GM19452 (cell line): ENCODE measurements around the gene C2CD4B.

Experiments
- ATAC-seq: cut with Tn5 transposase; IDR thresholded peaks from one replicate; pipeline ENCODE4 v1.9.1; 2021; ENCODE audit not compliant: unreplicated experiment

Gene C2CD4B

DNA sequence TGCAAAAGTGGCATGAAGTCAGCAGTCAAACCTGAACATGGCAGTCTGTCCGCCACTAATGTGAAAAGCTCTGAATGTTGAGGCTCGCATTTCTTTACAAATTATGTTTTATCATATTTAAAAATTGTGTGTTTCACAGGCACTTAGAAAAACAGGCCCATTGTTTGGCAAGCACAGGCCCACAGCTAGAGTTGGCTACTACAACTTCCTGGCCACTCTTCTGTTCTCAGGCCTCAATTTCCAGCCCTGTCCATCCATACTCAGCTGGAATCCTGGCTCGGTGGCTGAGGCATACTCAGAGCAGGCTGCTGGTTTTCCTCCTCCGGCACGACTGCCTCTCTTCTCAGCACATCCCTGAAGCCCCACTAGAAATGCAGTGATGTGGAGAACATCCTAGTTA lies 44.3 kb downstream of the C2CD4B start:
- no peak for ATAC-seq

DNA sequence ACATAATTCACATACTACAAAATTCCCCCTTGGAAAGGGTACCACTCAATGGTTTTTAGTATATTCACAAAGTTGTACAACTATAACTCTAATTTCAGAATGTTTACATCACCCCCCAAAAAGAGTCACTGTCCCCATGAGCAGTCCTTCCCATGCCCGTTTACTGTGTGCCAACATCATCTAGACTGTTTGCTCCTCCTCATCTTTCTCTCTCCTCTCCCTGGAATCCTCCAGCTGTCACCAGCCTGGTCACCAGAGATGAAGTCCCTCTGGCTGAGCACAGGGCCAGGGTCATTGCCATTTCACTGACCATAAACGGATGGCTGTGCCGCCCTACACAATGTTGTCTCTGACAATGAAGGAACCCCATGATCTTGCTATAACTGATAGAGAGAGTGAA lies 45.2 kb downstream of the C2CD4B start:
- ATAC-seq = no peak

- ATAC-seq = no peak
Observed at GRCh38 chr15:62119227-62119864, 45.7 kb downstream of the C2CD4B start.

DNA sequence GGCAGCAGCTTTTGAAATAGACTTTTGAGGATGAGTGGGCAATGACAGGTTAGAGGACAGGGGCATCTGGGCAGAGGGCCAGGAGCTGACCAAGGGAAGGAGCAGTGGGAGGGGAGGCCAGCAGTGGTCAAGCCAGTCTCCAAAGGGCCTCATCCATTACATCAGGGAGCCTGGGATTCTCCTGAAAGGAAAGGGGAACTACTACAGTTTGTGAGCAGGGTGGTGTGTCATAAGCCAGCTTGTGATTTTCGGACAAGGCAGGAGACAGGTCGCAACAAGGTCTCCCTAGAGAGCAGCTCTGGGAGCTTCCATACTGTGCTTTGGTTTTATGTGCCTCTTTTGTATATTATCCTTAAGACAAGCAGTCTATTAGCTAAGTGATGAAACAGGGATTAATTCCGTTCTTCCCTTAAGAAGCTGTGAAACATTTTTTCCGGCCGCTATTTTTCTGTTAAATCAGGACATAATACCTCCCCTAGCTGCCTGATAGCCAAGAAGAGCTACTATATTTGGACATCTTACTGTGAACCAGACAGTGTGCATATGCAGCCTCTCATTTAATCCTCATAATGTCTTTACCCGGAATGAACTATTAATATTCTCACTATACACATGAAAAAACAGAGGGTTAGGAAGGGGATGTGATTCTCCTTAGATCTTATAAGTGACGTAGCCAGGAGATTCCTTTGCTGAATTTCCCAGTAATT lies 46.4 kb downstream of the C2CD4B start:
- no peak for ATAC-seq

GRCh38 chr15:62115847-62116246 lies 49.2 kb downstream of the C2CD4B start:
- no peak for ATAC-seq
